ENCODE measurements around the gene TTC13.

DNA sequence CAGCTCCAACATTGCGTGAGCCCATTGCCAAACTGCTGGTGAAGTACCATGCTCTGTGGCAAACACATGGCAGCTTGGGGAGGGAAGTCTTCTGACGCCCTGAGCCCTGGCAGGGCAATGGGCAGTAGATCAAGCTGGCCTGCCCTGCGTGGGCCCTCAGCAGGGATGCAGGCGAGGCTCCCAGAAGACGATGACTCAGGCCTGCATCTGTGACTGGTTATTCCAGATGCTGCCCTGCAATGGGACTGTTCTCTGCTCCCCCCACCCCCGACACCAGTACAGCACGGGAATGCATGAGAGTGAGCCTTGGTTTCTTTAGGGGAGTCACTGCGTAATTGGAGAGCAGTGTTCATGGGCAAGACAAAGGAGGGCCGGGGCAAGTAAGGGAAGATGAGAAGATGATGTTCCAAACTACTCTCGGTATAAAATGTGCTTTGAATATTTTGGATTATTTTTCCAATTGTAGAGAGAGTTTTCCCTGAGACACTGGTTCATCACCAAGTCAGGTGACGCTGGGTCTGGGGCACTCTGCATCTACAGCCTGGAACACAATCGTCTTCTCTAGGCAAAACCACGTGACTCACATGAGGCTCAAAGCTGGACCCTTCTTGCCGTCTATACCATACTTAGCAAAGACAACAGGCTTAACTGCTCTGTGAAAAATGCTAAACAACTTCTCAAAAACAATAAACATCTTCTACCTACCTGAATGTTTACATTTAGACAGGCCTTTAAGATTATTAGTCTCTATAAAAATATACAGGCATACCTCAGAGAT, 101.3 kb downstream of the TTC13 start:
- TF ChIP-seq CTCF (IDR thresholded peaks at IDR 0.05 in 8 of 11, conservative IDR thresholded peaks at IDR 0.05 in 3 of 11) (no peak), POLR2A (IDR thresholded peaks at IDR 0.05) (no peak), POLR2AphosphoS5 (IDR thresholded peaks at IDR 0.05) (no peak)

All from spleen (tissue), 7 donors.